B cell (primary cell): ENCODE results near the gene RNASE8. TPM values are rescaled to one million over a fixed set of nuclear protein-coding genes. Genes with fewer than 3 reads are reported as not detected.

ENCODE experiments used
- ATAC-seq: fragments of 200-7000 bp; cut with Tn5 transposase; one replicate; pipeline ENCODE4 v1.10.0; 2021; ENCODE audit warnings: low read depth, mild to moderate bottlenecking, moderate number of reproducible peaks, moderate library complexity
- CTCF ChIA-PET: fragments of 350-600 bp; sonication (Branson Sonifier 250); formaldehyde crosslinking; loops from one replicate; lab custom pipeline; 2021; ENCODE audit warnings: antibody characterized with exemption, inconsistent platforms; lab: Charles Lee
- POLR2A ChIA-PET: fragments of 350-600 bp; sonication (Branson Sonifier 250); formaldehyde crosslinking; loops from one replicate; lab custom pipeline; 2021; ENCODE audit warnings: antibody characterized with exemption; lab: Charles Lee
- DNase-seq: peaks from one replicate; pipeline ENCODE4 v3.0.0; 2013
- H2AFZ ChIP-seq: 2 replicates; pipeline ENCODE4 v1.6.1; 2012; ENCODE audit warnings: mild to moderate bottlenecking, low read depth, low read length; ENCODE audit not compliant: insufficient read depth, poor library complexity, severe bottlenecking
- H3K27ac ChIP-seq, 2 donors: 1 replicate in 1 of 2; 2 replicates in 1 of 2; pipeline ENCODE4 v1.5.1; 2012 to 2013; ENCODE audit warnings: low read length in 2 of 2, mild to moderate bottlenecking in 2 of 2, moderate library complexity in 1 of 2
- H3K27me3 ChIP-seq, 4 experiments: fragments of 200-600 bp in 1 of 4; sonication (generic) in 1 of 4; replicated peaks in 1 of 4; 1 replicate in 2 of 4; 2 replicates in 2 of 4; pipeline versions ENCODE4 v1.6.1 to v1.7.0; 2013 to 2016; ENCODE audit warnings: low read length in 3 of 4, mild to moderate bottlenecking in 2 of 4, mixed read lengths in 1 of 4, moderate library complexity in 1 of 4; ENCODE audit not compliant: insufficient read depth in 4 of 4, control insufficient read depth in 3 of 4; ENCODE audit errors: control extremely low read depth in 1 of 4
- H3K36me3 ChIP-seq, 2 experiments: replicated peaks in 1 of 2; 1 replicate in 1 of 2; 2 replicates in 1 of 2; pipeline versions ENCODE4 v1.6.1 to v1.7.1; 2013; ENCODE audit warnings: low read length in 1 of 2; ENCODE audit not compliant: insufficient read depth in 2 of 2, control insufficient read depth in 1 of 2; ENCODE audit errors: control extremely low read depth in 1 of 2, extremely low read depth in 1 of 2
- H3K4me1 ChIP-seq, 2 donors: fragments of 200-600 bp in 1 of 2; sonication (generic) in 1 of 2; 1 replicate in 1 of 2; 2 replicates in 1 of 2; pipeline versions ENCODE4 v1.5.1 to v1.6.1; 2013 to 2017; ENCODE audit warnings: low read length in 2 of 2; ENCODE audit not compliant: control insufficient read depth in 2 of 2, insufficient read depth in 2 of 2
- H3K4me2 ChIP-seq: replicated peaks from 2 replicates; pipeline ENCODE3; 2012; ENCODE audit warnings: mild to moderate bottlenecking, low read depth, low read length; ENCODE audit not compliant: poor library complexity, severe bottlenecking
- H3K4me3 ChIP-seq, 5 experiments: fragments of 200-600 bp in 1 of 5; sonication (generic) in 1 of 5; 1 replicate in 3 of 5; 2 replicates in 2 of 5; pipeline versions ENCODE4 v1.5.1 to v1.7.0; 2011 to 2016; ENCODE audit warnings: low read length in 4 of 5, mild to moderate bottlenecking in 4 of 5, low read depth in 2 of 5, control low read depth in 1 of 5, moderate library complexity in 1 of 5; ENCODE audit not compliant: insufficient read depth in 1 of 5; ENCODE audit errors: control extremely low read depth in 1 of 5, extremely low read depth in 1 of 5
- H3K79me2 ChIP-seq: fragments of 200-600 bp; sonication (generic); one replicate; pipeline ENCODE4 v1.6.0; 2016; ENCODE audit warnings: low read length; ENCODE audit not compliant: control insufficient read depth, insufficient read depth
- H3K9ac ChIP-seq: fragments of 200-600 bp; sonication (generic); 2 replicates; pipeline ENCODE4 v1.6.1; 2017; ENCODE audit warnings: mild to moderate bottlenecking, low read length, moderate library complexity
- H3K9me3 ChIP-seq, 3 donors: one replicate each; pipeline versions ENCODE4 v1.6.1 to v1.7.1; 2013; ENCODE audit warnings: low read length in 2 of 3; ENCODE audit not compliant: control insufficient read depth in 2 of 3, insufficient read depth in 1 of 3; ENCODE audit errors: control extremely low read depth in 1 of 3
- H4K20me1 ChIP-seq: 2 replicates; pipeline ENCODE4 v1.6.0; 2012; ENCODE audit warnings: mild to moderate bottlenecking, low read length; ENCODE audit not compliant: insufficient read depth, control insufficient read depth, poor library complexity, severe bottlenecking
- H3K27ac Mint-ChIP-seq: one replicate; pipeline ENCODE4 v1.8.0; 2021; ENCODE audit warnings: mixed read lengths
- H3K27me3 Mint-ChIP-seq: one replicate; pipeline ENCODE4 v1.8.0; 2021; ENCODE audit warnings: mixed read lengths
- H3K4me1 Mint-ChIP-seq: one replicate; pipeline ENCODE4 v1.8.0; 2021; ENCODE audit warnings: mixed read lengths
- H3K4me3 Mint-ChIP-seq: one replicate; pipeline ENCODE4 v1.8.0; 2021; ENCODE audit warnings: mixed read lengths
- H3K9me3 Mint-ChIP-seq: one replicate; pipeline ENCODE4 v1.8.0; 2022; ENCODE audit warnings: mixed read lengths; ENCODE audit not compliant: insufficient read depth
- CTCF ChIP-seq: fragments of 200-600 bp; IDR thresholded peaks from one replicate; pipeline ENCODE4 v1.8.0; 2022; ENCODE audit warnings: antibody characterized with exemption, mild to moderate bottlenecking
- EZH2 ChIP-seq: IDR thresholded peaks from 2 replicates; pipeline ENCODE4 v1.6.1; 2012; ENCODE audit warnings: borderline replicate concordance, low read depth, mild to moderate bottlenecking, moderate library complexity, low read length; ENCODE audit not compliant: insufficient read depth, poor library complexity, severe bottlenecking
- WGBS: methylation state at CpG from one replicate; pipeline ENCODE4 v1.1.5; 2013; ENCODE audit warnings: missing lambda C conversion rate; ENCODE audit not compliant: insufficient coverage; 5-methylcytosine and 5-hydroxymethylcytosine counted together
- intact Hi-C: fragments of 100-400 bp; cut with micrococcal nuclease; formaldehyde crosslinking; loops from one replicate; pipeline ENCODE4 v1.10.0; 2022
- polyA plus RNA-seq: library from polyadenylated mRNA; depleted of rRNA; stranded (reverse); fragments of >200 nt; gene quantifications from 2 replicates; pipeline ENCODE4 v1.2.3, GENCODE V29; 2012
- total RNA-seq, 2 donors: library from RNA; stranded (reverse); fragments of 120-200 nt in 1 of 2; gene quantifications; 1 replicate in 1 of 2; 2 replicates in 1 of 2; pipeline versions ENCODE4 v1.2.3 to v1.2.4, GENCODE V29; 2013 to 2022

The RNASE8 gene
- total and polyA plus RNA-seq, 2 donors (not counting 1 experiment from before 2014, with no cell fraction given): not detected

DNA sequence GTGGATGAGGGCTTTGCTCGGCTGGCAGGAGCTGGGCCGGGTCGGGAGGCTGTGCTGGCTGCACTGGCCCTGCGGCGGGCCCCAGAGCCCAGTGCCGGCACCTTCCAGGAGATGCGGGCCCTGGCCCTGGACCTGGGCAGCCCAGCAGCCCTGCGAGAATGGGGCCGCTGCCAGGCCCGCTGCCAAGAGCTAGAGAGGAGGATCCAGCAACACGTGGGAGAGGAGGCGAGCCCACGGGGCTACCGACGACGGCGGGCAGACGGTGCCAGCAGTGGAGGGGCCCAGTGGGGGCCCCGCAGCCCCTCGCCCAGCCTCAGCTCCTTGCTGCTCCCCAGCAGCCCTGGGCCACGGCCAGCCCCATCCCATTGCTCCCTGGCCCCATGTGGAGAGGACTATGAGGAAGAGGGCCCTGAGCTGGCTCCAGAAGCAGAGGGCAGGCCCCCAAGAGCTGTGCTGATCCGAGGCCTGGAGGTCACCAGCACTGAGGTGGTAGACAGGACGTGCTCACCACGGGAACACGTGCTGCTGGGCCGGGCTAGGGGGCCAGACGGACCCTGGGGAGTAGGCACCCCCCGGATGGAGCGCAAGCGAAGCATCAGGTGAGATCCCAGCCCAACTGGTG is 24.0 kb downstream of the RNASE8 start:
- H3K36me3 ChIP-seq: no peaks in the 10 kb centered on the region
- no peak overlapping the region for H2AFZ ChIP-seq
- POLR2A ChIA-PET: no interaction called here
- Mint-ChIP-seq H3K9me3 (no peaks in the 10 kb centered on the region), H3K27me3 (peaks cover 8% of the 10 kb centered on the region), H3K4me3 (no peak overlapping the region), H3K4me1 (peaks cover 6% of the 10 kb centered on the region), H3K27ac (no peak overlapping the region)
- H3K4me1 ChIP-seq: peaks cover 0 to under 1% of the 10 kb centered on the region in 2 donors
- H3K27ac ChIP-seq: no peak overlapping the region
- H3K9ac ChIP-seq: no peak overlapping the region
- no peaks in the 10 kb centered on the region for H3K79me2 ChIP-seq
- H3K4me2 ChIP-seq: no peak overlapping the region
- CTCF ChIA-PET: interaction anchor here (0.8 to 2.0 kb wide), 4 partner anchors 11 to 67 kb away, joined by 3 to 7 read pairs (median 4); no protein-coding TSS in a partner anchor
- 89% methylated on average over 26 of the region's 30 CpGs for WGBS
- H3K9me3 ChIP-seq: peaks cover 0 to 3% (median 0%) of the 10 kb centered on the region in 3 donors
- ATAC-seq (no peak), DNase-seq (no peak)
- H3K27me3 ChIP-seq: no peaks in the 10 kb centered on the region
- H3K4me3 ChIP-seq: no peak overlapping the region
- TF ChIP-seq EZH2 (no peak), CTCF (no peak)
- no peaks in the 10 kb centered on the region for H4K20me1 ChIP-seq
- intact Hi-C loops: no loop called here

DNA sequence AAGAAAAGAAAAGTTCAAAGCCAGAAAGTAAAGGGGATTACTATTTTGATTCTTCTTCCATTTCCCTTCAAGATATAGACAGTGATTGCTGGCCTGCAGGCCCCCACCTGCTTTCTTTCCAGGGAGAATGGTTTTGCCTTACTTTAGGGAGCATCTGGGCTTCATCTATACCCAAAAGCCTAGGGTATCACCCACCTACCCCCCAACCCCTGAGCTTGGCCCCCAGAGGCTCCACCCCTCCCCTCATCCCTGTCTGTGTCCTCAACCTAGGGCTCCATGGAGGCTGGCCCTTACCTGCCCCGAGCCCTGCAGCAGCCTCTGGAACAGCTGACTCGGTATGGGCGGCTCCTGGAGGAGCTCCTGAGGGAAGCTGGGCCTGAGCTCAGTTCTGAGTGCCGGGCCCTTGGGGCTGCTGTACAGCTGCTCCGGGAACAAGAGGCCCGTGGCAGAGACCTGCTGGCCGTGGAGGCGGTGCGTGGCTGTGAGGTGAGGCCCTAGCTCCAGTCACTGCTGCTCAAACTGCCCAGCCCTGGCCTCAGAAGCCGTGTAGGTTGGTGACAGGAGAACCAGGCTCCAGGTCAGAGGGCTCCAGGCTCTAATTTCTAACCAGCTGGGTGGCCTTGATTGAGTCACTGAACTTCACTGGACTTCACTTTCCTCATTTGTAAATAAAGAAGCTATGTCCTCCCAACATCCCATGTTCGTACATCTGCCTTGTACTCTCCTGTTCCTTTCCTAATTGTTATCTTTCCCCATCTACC is 26.1 kb downstream of the RNASE8 start:
- peaks cover 11 to 14% of the 10 kb centered on the region in 2 donors for H3K4me1 ChIP-seq
- ATAC-seq: no peak
- H4K20me1 ChIP-seq: no peaks in the 10 kb centered on the region
- ChIA-PET CTCF (interaction anchor here (0.6 to 7.8 kb wide), 7 partner anchors 10 to 72 kb away, joined by 3 to 73 read pairs (median 4); partner anchors contain the start of gene ARHGEF40), POLR2A (no interaction called here)
- no peak overlapping the region for H3K27ac ChIP-seq
- H3K4me3 Mint-ChIP-seq: no peak overlapping the region
- intact Hi-C loops: no loop called here
- peaks cover 13% of the 10 kb centered on the region for H3K4me1 Mint-ChIP-seq
- H3K4me2 ChIP-seq: no peak overlapping the region
- no peaks in the 10 kb centered on the region for H3K27me3 ChIP-seq
- 94% methylated on average over 11 of the region's 11 CpGs for WGBS
- no peaks in the 10 kb centered on the region for H3K9me3 Mint-ChIP-seq
- peaks cover 8% of the 10 kb centered on the region for H3K27me3 Mint-ChIP-seq
- TF ChIP-seq EZH2 (no peak), CTCF (no peak)
- no peak overlapping the region for H3K9ac ChIP-seq
- H2AFZ ChIP-seq: no peak overlapping the region
- no peak overlapping the region for H3K27ac Mint-ChIP-seq
- DNase-seq: no peak
- no peak overlapping the region for H3K4me3 ChIP-seq
- H3K79me2 ChIP-seq: no peaks in the 10 kb centered on the region
- H3K9me3 ChIP-seq: peaks cover 0 to 3% (median 0%) of the 10 kb centered on the region in 3 donors
- no peaks in the 10 kb centered on the region for H3K36me3 ChIP-seq
